ENCODE results near the gene COL18A1. TPM values are rescaled to one million over a fixed set of nuclear protein-coding genes. Genes with fewer than 3 reads are reported as not detected.

Gene COL18A1
- total and polyA plus RNA-seq, 2 experiments from 2014 or later: 97.1 to 140 TPM

DNA sequence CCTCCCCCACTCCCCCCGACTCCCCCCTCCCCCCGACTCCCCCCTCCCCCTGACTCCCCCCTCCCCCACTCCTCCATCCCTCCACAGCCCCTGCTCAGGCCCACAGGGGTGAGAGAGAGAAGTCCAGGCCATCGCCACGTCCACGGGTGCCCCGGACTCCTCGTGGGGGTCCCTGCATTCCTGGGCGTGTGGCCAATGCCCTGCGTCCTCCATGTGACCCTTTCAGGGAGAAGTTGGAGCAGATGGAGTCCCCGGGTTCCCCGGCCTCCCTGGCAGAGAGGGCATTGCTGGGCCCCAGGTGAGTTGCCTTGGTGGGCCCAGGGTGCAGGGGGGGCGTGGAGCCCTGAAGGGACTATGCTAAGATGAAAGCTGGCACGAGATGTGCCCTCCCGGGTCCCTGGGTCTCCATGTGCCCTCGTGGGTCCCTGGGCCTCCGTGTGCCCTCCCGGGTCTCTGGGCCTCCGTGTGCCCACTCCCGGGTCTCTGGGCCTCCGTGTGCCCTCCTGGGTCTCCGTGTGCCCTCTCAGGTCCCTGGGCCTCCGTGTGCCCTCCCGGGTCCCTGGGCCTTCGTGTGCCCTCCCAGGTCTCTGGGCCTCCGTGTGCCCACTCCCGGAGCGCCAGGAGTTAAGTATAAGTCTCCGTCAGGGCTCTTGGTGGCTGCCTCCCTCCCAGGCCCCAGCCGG lies 85.2 kb downstream of the COL18A1 start:
- H3K27ac ChIP-seq: no peak overlapping the region
- H2AFZ ChIP-seq: no peak overlapping the region
- H4K20me1 ChIP-seq (ENCODE audit: insufficient read depth, poor library complexity, severe bottlenecking): no peaks in the 10 kb centered on the region
- no peak for DNase-seq (ENCODE audit: low spot score)
- TF ChIP-seq EZH2phosphoT487 (IDR thresholded peaks at IDR 0.05; ENCODE audit: low read depth, severe bottlenecking, unreplicated experiment) (no peak), EZH2 (IDR thresholded peaks at IDR 0.05; ENCODE audit: borderline replicate concordance) (no peak)
- TF ChIP-seq, protein P1, sequence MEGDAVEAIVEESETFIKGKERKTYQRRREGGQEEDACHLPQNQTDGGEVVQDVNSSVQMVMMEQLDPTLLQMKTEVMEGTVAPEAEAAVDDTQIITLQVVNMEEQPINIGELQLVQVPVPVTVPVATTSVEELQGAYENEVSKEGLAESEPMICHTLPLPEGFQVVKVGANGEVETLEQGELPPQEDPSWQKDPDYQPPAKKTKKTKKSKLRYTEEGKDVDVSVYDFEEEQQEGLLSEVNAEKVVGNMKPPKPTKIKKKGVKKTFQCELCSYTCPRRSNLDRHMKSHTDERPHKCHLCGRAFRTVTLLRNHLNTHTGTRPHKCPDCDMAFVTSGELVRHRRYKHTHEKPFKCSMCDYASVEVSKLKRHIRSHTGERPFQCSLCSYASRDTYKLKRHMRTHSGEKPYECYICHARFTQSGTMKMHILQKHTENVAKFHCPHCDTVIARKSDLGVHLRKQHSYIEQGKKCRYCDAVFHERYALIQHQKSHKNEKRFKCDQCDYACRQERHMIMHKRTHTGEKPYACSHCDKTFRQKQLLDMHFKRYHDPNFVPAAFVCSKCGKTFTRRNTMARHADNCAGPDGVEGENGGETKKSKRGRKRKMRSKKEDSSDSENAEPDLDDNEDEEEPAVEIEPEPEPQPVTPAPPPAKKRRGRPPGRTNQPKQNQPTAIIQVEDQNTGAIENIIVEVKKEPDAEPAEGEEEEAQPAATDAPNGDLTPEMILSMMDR (IDR thresholded peaks at IDR 0.05; ENCODE audit: poor library complexity): no peak
- no peaks in the 10 kb centered on the region for H3K27me3 ChIP-seq
- no peaks in the 10 kb centered on the region for H3K9me3 ChIP-seq (ENCODE audit: low read depth)
- no peaks in the 10 kb centered on the region for H3K36me3 ChIP-seq (replicated peaks; ENCODE audit: insufficient read depth, low read depth)
- H3K4me1 ChIP-seq (ENCODE audit: insufficient read depth): no peaks in the 10 kb centered on the region
- 89% methylated on average over 21 of the region's 29 CpGs for WGBS (ENCODE audit: low lambda C conversion rate, missing lambda C conversion rate)
- H3K79me2 ChIP-seq: no peaks in the 10 kb centered on the region
- no peak overlapping the region for H3K4me3 ChIP-seq
- no peaks in the 10 kb centered on the region for H3K9me2 ChIP-seq (replicated peaks; ENCODE audit: insufficient read depth)
- no peak overlapping the region for H3K4me2 ChIP-seq

DNA sequence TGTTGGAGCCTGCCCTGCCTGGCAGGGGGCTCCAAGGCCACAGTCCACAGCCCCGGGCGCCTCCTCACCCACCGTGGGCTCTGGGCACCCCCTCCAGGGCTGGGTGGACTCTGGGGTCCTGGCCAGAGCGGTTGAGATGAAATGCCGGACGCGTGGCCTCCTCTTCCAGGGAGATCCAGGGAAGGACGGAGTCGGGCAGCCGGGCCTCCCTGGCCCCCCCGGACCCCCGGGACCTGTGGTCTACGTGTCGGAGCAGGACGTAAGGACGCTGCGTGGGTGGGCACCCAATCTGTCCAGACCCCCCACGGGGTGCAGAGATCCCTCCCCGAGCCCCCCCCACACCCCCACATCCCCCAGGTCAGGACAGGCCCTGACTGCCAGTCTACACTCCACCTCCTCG lies 86.1 kb downstream of the COL18A1 start:
- Histone ChIP-seq H3K4me2 (no peak overlapping the region), H3K4me1 (ENCODE audit: insufficient read depth) (no peaks in the 10 kb centered on the region), H4K20me1 (ENCODE audit: insufficient read depth, poor library complexity, severe bottlenecking) (no peaks in the 10 kb centered on the region), H3K4me3 (no peak overlapping the region), H3K27me3 (no peaks in the 10 kb centered on the region), H3K9me3 (ENCODE audit: low read depth) (no peaks in the 10 kb centered on the region), H3K9me2 (replicated peaks; ENCODE audit: insufficient read depth) (no peaks in the 10 kb centered on the region), H3K79me2 (no peaks in the 10 kb centered on the region), H3K36me3 (replicated peaks; ENCODE audit: insufficient read depth, low read depth) (no peaks in the 10 kb centered on the region), H2AFZ (no peak overlapping the region), H3K27ac (no peak overlapping the region)
- 95% methylated on average over 11 of the region's 20 CpGs for WGBS (ENCODE audit: low lambda C conversion rate, missing lambda C conversion rate)
- TF ChIP-seq EZH2 (IDR thresholded peaks at IDR 0.05; ENCODE audit: borderline replicate concordance): no peak
- TF ChIP-seq EZH2phosphoT487 (IDR thresholded peaks at IDR 0.05; ENCODE audit: low read depth, severe bottlenecking, unreplicated experiment): no peak
- TF ChIP-seq, protein P1 (IDR thresholded peaks at IDR 0.05; ENCODE audit: poor library complexity): no peak
- DNase-seq (ENCODE audit: low spot score): no peak

DNA sequence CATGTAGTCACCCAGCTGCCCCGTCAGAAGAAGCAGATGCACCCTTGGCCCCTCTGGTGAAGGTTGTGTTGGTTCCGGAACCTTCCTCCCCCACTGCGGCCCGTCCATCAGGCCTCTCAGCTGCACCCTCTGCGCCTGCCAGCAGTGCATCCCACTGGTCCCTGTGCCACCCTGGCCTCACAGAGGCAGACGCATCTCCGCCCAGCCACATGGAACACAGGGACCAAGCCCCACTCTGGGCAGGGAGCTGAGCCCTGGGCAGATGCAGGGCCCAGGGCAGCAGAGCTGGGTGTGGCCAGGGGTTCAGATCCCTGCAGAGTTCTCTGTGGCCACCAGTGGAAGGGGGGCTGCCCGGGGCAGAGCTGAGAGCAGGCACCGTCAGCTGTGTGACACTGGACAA lies 86.7 kb downstream of the COL18A1 start:
- Histone ChIP-seq H3K27me3 (no peaks in the 10 kb centered on the region), H3K9me3 (ENCODE audit: low read depth) (no peaks in the 10 kb centered on the region), H3K9me2 (replicated peaks; ENCODE audit: insufficient read depth) (no peaks in the 10 kb centered on the region), H4K20me1 (ENCODE audit: insufficient read depth, poor library complexity, severe bottlenecking) (no peaks in the 10 kb centered on the region), H3K27ac (no peak overlapping the region), H3K36me3 (replicated peaks; ENCODE audit: insufficient read depth, low read depth) (no peaks in the 10 kb centered on the region), H2AFZ (no peak overlapping the region), H3K4me3 (no peak overlapping the region), H3K79me2 (no peaks in the 10 kb centered on the region), H3K4me2 (no peak overlapping the region), H3K4me1 (ENCODE audit: insufficient read depth) (no peaks in the 10 kb centered on the region)
- DNase-seq (ENCODE audit: low spot score): no peak
- 96% methylated on average over 9 of the region's 9 CpGs for WGBS (ENCODE audit: low lambda C conversion rate, missing lambda C conversion rate)
- TF ChIP-seq, protein P1 (IDR thresholded peaks at IDR 0.05; ENCODE audit: poor library complexity): no peak
- TF ChIP-seq EZH2 (IDR thresholded peaks at IDR 0.05; ENCODE audit: borderline replicate concordance) (no peak), EZH2phosphoT487 (IDR thresholded peaks at IDR 0.05; ENCODE audit: low read depth, severe bottlenecking, unreplicated experiment) (no peak)

Measured in hepatocyte (in vitro differentiated cells).